ENCODE data around the gene HLA-DPB1.

Gene HLA-DPB1

DNA sequence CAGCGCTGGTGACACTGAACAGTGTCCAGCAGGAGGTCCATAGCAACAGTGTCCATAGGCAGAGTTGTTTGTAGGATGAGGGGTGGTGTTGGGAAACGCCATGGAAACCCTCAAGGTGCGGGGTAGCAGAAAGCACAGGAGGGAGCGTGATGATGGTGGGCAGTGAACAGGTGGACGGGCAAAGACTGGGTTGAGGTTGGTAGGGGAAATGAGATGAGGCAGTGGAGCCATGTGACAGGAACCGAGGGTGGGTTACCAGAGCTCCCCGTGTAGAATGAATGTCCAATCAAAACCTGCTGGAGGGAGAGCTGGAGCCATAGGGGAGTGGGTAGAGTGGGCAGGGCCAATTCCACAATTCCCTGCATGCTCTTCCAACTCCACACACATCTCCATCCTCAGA lies 38.0 kb downstream of the HLA-DPB1 start:
- no peak overlapping the region for H3K4me3 ChIP-seq (ENCODE audit: low read depth, low read length)
- DNase-seq (ENCODE audit: low read depth, low spot score): no peak
- CTCF ChIA-PET: interaction anchor here (1.0 to 1.3 kb wide), 3 partner anchors 10 to 135 kb away, joined by 3 to 4 read pairs (median 4); no protein-coding TSS in a partner anchor
- TF ChIP-seq, protein P1, sequence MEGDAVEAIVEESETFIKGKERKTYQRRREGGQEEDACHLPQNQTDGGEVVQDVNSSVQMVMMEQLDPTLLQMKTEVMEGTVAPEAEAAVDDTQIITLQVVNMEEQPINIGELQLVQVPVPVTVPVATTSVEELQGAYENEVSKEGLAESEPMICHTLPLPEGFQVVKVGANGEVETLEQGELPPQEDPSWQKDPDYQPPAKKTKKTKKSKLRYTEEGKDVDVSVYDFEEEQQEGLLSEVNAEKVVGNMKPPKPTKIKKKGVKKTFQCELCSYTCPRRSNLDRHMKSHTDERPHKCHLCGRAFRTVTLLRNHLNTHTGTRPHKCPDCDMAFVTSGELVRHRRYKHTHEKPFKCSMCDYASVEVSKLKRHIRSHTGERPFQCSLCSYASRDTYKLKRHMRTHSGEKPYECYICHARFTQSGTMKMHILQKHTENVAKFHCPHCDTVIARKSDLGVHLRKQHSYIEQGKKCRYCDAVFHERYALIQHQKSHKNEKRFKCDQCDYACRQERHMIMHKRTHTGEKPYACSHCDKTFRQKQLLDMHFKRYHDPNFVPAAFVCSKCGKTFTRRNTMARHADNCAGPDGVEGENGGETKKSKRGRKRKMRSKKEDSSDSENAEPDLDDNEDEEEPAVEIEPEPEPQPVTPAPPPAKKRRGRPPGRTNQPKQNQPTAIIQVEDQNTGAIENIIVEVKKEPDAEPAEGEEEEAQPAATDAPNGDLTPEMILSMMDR (IDR thresholded peaks at IDR 0.05; ENCODE audit: insufficient read depth, low read length, missing control alignments): no peak
- POLR2A ChIA-PET: no interaction called here

GRCh38 chr6:33114406-33114805 lies 38.6 kb downstream of the HLA-DPB1 start:
- ChIA-PET POLR2A (no interaction called here), CTCF (interaction anchor here (1.0 to 1.5 kb wide), 4 partner anchors 10 to 134 kb away, joined by 3 to 4 read pairs (median 4); no protein-coding TSS in a partner anchor)
- no peak for DNase-seq (ENCODE audit: low read depth, low spot score)
- TF ChIP-seq, protein P1 (IDR thresholded peaks at IDR 0.05; ENCODE audit: insufficient read depth, low read length, missing control alignments): no peak
- no peak overlapping the region for H3K4me3 ChIP-seq (ENCODE audit: low read depth, low read length)

DNA sequence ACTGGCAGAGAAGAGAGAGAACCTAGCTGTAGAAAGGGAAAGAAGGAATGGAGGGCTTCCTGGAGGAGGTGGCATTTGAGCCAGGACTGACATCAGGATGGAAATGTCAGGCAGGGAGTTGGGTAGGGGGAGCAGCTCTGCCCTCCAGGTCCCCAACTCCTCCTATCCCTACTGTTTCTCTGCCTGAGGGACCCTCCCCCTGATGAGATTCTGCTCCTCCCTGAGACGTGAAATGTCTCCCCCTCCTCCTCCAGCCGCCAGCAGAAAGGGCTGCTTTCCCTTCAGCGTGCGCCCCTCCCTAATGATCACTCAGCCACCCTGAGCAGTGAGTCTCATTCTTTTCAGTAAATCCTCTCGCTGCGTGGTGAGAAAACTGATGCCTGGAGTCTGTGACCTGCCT lies 40.6 kb downstream of the HLA-DPB1 start:
- ChIA-PET CTCF (interaction anchor here (0.8 to 6.1 kb wide), 11 partner anchors 9 to 132 kb away, joined by 3 to 68 read pairs (median 5); partner anchors contain the start of gene COL11A2), POLR2A (no interaction called here)
- no peak overlapping the region for H3K4me3 ChIP-seq (ENCODE audit: low read depth, low read length)
- DNase-seq (ENCODE audit: low read depth, low spot score): no peak
- TF ChIP-seq, protein P1 (IDR thresholded peaks at IDR 0.05; ENCODE audit: insufficient read depth, low read length, missing control alignments): no peak

DNA sequence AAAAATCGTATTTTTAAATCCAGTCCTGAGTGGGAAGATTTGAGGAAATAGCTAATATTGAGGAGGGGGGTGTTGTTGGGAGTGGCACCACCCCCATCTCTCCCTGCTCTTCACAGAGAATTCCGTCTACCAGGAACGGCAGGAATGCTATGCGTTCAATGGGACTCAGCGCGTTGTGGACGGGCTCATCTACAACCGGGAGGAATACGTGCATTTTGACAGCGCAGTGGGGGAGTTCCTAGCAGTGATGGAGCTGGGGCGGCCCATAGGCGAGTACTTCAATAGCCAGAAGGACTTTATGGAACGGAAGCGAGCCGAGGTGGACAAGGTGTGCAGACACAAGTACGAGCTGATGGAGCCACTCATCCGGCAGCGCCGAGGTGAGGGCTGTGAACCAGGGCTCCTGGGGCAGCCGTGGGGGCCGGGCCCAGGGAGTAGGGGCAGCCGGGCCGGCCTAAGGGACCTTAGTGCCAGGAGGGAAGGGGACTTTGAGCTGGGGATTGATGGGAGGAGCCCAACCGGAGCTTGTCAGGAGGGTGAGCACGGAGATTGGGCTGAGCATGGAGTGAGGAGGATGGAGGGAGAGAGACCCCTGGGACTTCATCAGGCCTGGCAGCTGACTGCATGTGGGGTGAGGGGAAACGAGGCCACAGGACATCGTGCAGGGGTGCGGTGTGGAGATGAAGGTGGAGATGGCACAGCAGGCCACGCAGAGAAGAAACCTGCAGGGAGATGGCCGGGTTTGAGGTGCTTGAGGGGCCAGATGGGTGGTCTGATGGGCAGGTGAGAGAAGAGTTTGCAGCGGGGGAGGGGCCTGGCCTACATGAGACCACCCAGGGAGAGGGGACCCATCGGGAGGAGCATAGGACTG lies 41.3 kb downstream of the HLA-DPB1 start:
- POLR2A ChIA-PET: no interaction called here
- CTCF ChIA-PET: interaction anchor here (0.8 to 6.1 kb wide), 14 partner anchors 9 to 131 kb away, joined by 3 to 68 read pairs (median 4); partner anchors contain the start of gene COL11A2
- TF ChIP-seq, protein P1 (IDR thresholded peaks at IDR 0.05; ENCODE audit: insufficient read depth, low read length, missing control alignments): no peak
- DNase-seq (ENCODE audit: low read depth, low spot score): no peak
- no peak overlapping the region for H3K4me3 ChIP-seq (ENCODE audit: low read depth, low read length)

GRCh38 chr6:33117811-33118277 lies 42.1 kb downstream of the HLA-DPB1 start:
- TF ChIP-seq, protein P1 (IDR thresholded peaks at IDR 0.05; ENCODE audit: insufficient read depth, low read length, missing control alignments): no peak
- CTCF ChIA-PET: interaction anchor here (0.8 to 6.1 kb wide), 13 partner anchors 8 to 129 kb away, joined by 3 to 68 read pairs (median 5); partner anchors contain the start of gene COL11A2
- H3K4me3 ChIP-seq (ENCODE audit: low read depth, low read length): no peak overlapping the region
- POLR2A ChIA-PET: no interaction called here
- DNase-seq (ENCODE audit: low read depth, low spot score): no peak

DNA sequence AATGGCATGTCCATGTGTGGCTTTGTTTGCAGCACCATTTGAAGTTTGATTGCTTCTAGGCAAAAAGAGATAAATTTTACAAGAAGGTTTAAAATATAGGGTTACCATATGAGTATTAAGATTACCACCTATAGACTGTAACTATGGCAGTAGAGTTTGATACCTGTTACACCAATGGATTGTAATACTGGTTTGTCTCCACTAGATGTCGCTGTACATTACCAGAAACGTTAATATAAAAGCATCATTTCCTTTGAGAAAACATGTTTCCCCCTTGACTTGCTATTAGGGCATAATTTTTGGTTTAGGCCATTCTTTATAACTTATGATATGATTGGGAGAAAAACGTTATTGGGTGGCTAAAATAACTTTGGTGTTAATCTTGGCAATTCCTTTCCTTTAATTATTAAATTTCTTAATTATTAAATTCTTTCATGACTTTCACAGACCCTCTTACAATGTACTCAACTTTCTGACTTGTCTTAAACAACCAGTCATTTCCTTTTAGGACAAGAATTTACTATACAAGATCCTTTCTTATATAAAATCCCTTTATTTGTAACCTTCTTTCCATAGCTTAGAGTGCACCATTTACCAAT lies 42.8 kb downstream of the HLA-DPB1 start:
- H3K4me3 ChIP-seq (ENCODE audit: low read depth, low read length): no peak overlapping the region
- DNase-seq (ENCODE audit: low read depth, low spot score): no peak
- ChIA-PET POLR2A (no interaction called here), CTCF (interaction anchor here (0.8 to 6.1 kb wide), 17 partner anchors 9 to 129 kb away, joined by 3 to 68 read pairs (median 7); no protein-coding TSS in a partner anchor)
- TF ChIP-seq, protein P1 (IDR thresholded peaks at IDR 0.05; ENCODE audit: insufficient read depth, low read length, missing control alignments): peak; percentile 56

Measured in AG04449 (cell line).